ENCODE data around the gene PLXNB3.
A peak's percentile ranks its signal among the peaks of the same experiment; 100 is the strongest.

PLXNB3 gene

GRCh38 chrX:153791104-153791852 lies 27.2 kb downstream of the PLXNB3 start:
- no peak for DNase-seq (ENCODE audit: low read depth in 1 of 2, low spot score in 1 of 2)

- no peak for DNase-seq (ENCODE audit: low read depth in 1 of 2, low spot score in 1 of 2)
Measured at GRCh38 chrX:153792368-153792767, 28.3 kb downstream of the PLXNB3 start.

- no peak for DNase-seq (ENCODE audit: low read depth in 1 of 2, low spot score in 1 of 2)
Measured at GRCh38 chrX:153793291-153793690, 29.2 kb downstream of the PLXNB3 start.

GRCh38 chrX:153794018-153794896 lies 30.2 kb downstream of the PLXNB3 start, which contains the start of the genes IDH3G and SSR4:
Gene IDH3G, minus strand, starts transcription at chrX:153794375. Its CDS starts 49 bp downstream, at chrX:153794326.
Gene SSR4, plus strand, starts transcription at chrX:153794668. Its CDS starts 20 bp downstream, at chrX:153794688.
- DNase-seq (ENCODE audit: low read depth in 1 of 2, low spot score in 1 of 2) = peak; percentile 83 to 84

GRCh38 chrX:153794897-153795816 lies 31.1 kb downstream of the PLXNB3 start:
- DNase-seq (ENCODE audit: low read depth in 1 of 2, low spot score in 1 of 2) = peak in 1 of 2 donors; percentile 18

- DNase-seq (ENCODE audit: low read depth in 1 of 2, low spot score in 1 of 2) = no peak
Measured at GRCh38 chrX:153797415-153798015, 33.5 kb downstream of the PLXNB3 start.

- no peak for DNase-seq (ENCODE audit: low read depth in 1 of 2, low spot score in 1 of 2)
Measured at GRCh38 chrX:153799326-153799725, 35.3 kb downstream of the PLXNB3 start.

- DNase-seq (ENCODE audit: low read depth in 1 of 2, low spot score in 1 of 2) = no peak
Measured at GRCh38 chrX:153800177-153800722, 36.2 kb downstream of the PLXNB3 start.

- no peak for DNase-seq (ENCODE audit: low read depth in 1 of 2, low spot score in 1 of 2)
Measured at GRCh38 chrX:153800746-153801145, 36.7 kb downstream of the PLXNB3 start.

GRCh38 chrX:153801669-153802068 lies 37.6 kb downstream of the PLXNB3 start:
- no peak for DNase-seq (ENCODE audit: low read depth in 1 of 2, low spot score in 1 of 2)

GRCh38 chrX:153802513-153803045 lies 38.5 kb downstream of the PLXNB3 start:
- no peak for DNase-seq (ENCODE audit: low read depth in 1 of 2, low spot score in 1 of 2)

GRCh38 chrX:153803211-153804099 lies 39.4 kb downstream of the PLXNB3 start:
- DNase-seq (ENCODE audit: low read depth in 1 of 2, low spot score in 1 of 2) = no peak

- no peak for DNase-seq (ENCODE audit: low read depth in 1 of 2, low spot score in 1 of 2)
Measured at GRCh38 chrX:153804100-153804595, 40.1 kb downstream of the PLXNB3 start.

GRCh38 chrX:153804621-153805020 lies 40.6 kb downstream of the PLXNB3 start:
- DNase-seq (ENCODE audit: low read depth in 1 of 2, low spot score in 1 of 2) = no peak

- DNase-seq (ENCODE audit: low read depth in 1 of 2, low spot score in 1 of 2) = no peak
Measured at GRCh38 chrX:153805436-153805835, 41.4 kb downstream of the PLXNB3 start.

GRCh38 chrX:153806999-153807575 lies 43.0 kb downstream of the PLXNB3 start:
- no peak for DNase-seq (ENCODE audit: low read depth in 1 of 2, low spot score in 1 of 2)

- no peak for DNase-seq (ENCODE audit: low read depth in 1 of 2, low spot score in 1 of 2)
Measured at GRCh38 chrX:153807976-153808375, 43.9 kb downstream of the PLXNB3 start.

- DNase-seq (ENCODE audit: low read depth in 1 of 2, low spot score in 1 of 2) = no peak
Measured at GRCh38 chrX:153812220-153812619, 48.2 kb downstream of the PLXNB3 start.

Data from stimulated activated CD4-positive, alpha-beta T cell treated with anti-CD3 and anti-CD28 coated beads, Interleukin-15, amount 100 ng/mL, for 1 hour (primary cell).